ENCODE measurements around the gene GMPS.

Gene GMPS

DNA sequence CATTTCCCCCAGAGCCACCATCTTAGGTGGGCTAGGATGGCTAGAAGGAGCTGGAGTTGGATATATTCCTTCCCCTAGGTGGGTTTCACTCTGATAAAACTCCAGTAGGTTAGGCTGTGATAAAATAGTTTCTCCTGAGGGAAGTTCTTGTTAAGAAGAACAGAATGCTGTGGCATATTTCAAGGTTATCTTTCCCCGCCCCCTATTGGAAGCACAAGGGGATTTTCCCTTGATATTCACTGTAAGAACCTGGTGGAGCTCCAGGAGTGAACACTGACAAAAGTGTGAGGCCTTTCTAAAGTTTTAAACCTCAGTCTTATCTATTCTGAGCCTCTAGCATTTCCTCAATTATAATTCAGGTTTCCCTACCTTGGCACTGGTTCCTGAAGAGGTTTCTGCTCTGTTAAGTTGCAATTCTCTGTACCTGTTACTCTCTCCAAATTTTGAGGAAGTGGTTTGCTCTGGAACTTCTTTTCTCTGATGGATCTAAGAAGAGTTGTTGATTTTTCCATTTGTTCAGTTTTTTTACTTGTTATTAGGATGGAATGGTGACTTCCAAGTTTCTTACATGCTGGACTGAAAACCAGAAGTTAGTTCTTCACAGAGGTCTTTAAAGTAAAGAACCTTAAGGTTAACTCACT is 113.5 kb downstream of the GMPS start:
- no peak overlapping the region for H3K4me3 ChIP-seq (replicated peaks; ENCODE audit: low read depth, low read length)
- no peaks in the 10 kb centered on the region for H3K27me3 ChIP-seq (replicated peaks; ENCODE audit: control insufficient read depth, insufficient read depth, low read length)
- DNase-seq (ENCODE audit: extremely low read depth, insufficient read length), result no peak
- TF ChIP-seq, protein P1, sequence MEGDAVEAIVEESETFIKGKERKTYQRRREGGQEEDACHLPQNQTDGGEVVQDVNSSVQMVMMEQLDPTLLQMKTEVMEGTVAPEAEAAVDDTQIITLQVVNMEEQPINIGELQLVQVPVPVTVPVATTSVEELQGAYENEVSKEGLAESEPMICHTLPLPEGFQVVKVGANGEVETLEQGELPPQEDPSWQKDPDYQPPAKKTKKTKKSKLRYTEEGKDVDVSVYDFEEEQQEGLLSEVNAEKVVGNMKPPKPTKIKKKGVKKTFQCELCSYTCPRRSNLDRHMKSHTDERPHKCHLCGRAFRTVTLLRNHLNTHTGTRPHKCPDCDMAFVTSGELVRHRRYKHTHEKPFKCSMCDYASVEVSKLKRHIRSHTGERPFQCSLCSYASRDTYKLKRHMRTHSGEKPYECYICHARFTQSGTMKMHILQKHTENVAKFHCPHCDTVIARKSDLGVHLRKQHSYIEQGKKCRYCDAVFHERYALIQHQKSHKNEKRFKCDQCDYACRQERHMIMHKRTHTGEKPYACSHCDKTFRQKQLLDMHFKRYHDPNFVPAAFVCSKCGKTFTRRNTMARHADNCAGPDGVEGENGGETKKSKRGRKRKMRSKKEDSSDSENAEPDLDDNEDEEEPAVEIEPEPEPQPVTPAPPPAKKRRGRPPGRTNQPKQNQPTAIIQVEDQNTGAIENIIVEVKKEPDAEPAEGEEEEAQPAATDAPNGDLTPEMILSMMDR (IDR thresholded peaks at IDR 0.05; ENCODE audit: insufficient read depth, low read length, poor library complexity, severe bottlenecking), result no peak
- no peaks in the 10 kb centered on the region for H3K36me3 ChIP-seq (ENCODE audit: control insufficient read depth, insufficient read depth, low read length)

DNA sequence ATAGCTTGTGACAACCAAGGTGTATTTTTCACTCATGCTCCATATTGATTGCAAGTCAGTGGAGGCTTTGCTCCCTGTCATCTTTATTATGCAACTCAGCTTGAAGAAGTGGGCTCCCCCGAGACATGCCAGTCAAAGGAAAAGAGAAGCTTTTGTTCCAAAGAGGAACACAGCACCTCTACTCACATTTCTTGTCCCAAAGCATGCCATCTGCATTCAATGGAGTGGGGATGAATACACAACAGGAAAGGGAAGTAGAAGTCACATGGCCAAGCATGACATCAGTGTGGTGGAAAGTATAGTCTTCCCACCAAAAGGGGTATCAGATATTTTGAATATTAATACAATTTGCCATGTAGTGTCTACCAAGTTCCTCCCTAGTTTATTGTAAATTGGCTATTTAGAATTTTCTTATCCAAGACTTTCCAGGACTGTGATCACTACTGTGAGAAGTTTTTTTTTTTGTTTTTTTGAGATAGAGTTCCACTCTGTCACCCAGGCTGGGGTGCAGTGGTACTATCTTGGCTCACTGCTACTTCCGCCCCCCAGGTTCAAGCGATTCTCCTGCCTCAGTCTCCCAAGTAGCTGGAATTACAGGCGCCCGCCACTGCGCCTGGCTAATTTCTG is 114.5 kb downstream of the GMPS start:
- no peak for DNase-seq (ENCODE audit: extremely low read depth, insufficient read length)
- Histone ChIP-seq H3K4me3 (replicated peaks; ENCODE audit: low read depth, low read length) (no peak overlapping the region), H3K36me3 (ENCODE audit: control insufficient read depth, insufficient read depth, low read length) (no peaks in the 10 kb centered on the region), H3K27me3 (replicated peaks; ENCODE audit: control insufficient read depth, insufficient read depth, low read length) (no peaks in the 10 kb centered on the region)
- TF ChIP-seq, protein P1 (IDR thresholded peaks at IDR 0.05; ENCODE audit: insufficient read depth, low read length, poor library complexity, severe bottlenecking), result no peak

DNA sequence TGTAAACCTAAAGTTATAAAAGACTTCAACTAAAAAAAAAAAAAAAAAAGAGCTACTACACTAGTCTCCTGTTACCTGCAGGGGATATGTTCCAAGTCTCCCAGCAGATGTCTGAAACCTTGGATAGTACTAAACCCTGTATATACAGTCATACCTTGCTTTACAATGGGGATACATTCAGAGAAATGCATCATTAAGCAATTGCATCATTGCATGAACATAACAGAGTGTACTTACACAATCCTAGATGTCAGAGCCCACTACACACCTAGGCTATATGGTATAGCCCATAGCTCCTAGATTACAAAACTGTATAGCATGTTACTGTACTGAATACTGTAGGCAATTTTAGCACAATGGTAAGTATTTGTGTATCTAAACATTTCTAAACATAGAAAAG is 119.1 kb downstream of the GMPS start:
- no peak overlapping the region for H3K4me3 ChIP-seq (replicated peaks; ENCODE audit: low read depth, low read length)
- no peaks in the 10 kb centered on the region for H3K36me3 ChIP-seq (ENCODE audit: control insufficient read depth, insufficient read depth, low read length)
- TF ChIP-seq, protein P1 (IDR thresholded peaks at IDR 0.05; ENCODE audit: insufficient read depth, low read length, poor library complexity, severe bottlenecking), result no peak
- DNase-seq (ENCODE audit: extremely low read depth, insufficient read length), result no peak
- H3K27me3 ChIP-seq (replicated peaks; ENCODE audit: control insufficient read depth, insufficient read depth, low read length), result no peaks in the 10 kb centered on the region

DNA sequence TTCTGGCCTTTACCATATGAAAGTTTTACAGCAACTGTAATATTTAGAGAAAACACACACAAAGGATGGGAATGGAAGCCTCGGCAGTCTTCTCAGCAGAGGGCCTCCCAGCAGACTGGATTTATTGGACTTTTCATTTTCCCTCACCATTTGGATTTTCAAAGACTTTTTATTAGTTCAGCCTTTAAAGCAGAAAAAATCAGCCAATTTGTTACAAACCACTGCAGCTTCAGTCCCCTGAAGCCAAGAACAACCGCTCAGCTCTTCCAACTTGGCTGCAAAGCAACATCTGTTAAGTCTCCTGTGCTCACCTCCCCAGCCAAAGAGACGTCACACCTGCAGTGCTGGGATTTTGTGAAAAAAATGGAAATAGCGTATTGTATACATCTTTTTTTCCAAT is 120.8 kb downstream of the GMPS start:
- H3K4me3 ChIP-seq (replicated peaks; ENCODE audit: low read depth, low read length), result no peak overlapping the region
- H3K36me3 ChIP-seq (ENCODE audit: control insufficient read depth, insufficient read depth, low read length), result no peaks in the 10 kb centered on the region
- DNase-seq (ENCODE audit: extremely low read depth, insufficient read length), result no peak
- no peaks in the 10 kb centered on the region for H3K27me3 ChIP-seq (replicated peaks; ENCODE audit: control insufficient read depth, insufficient read depth, low read length)
- TF ChIP-seq, protein P1 (IDR thresholded peaks at IDR 0.05; ENCODE audit: insufficient read depth, low read length, poor library complexity, severe bottlenecking), result no peak

DNA sequence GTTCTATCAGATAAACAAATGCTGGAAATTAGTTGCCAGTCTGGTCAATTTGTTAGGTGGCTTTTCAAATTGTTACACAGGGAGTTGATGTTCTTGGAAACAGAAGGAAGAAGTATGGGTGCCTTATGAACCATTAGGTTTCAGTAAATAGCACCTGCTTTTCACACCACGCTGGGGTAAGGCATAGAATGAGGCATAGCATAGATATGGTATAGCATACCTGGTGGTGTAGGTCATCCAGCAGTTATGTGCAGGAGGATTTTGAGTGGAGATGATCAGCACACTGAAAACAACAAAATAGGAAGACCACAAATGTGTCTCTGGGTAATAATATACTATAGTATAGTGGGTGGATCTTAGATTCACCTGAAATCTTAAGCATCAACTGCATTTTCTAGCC is 121.4 kb downstream of the GMPS start:
- Histone ChIP-seq H3K27me3 (replicated peaks; ENCODE audit: control insufficient read depth, insufficient read depth, low read length) (no peaks in the 10 kb centered on the region), H3K36me3 (ENCODE audit: control insufficient read depth, insufficient read depth, low read length) (no peaks in the 10 kb centered on the region), H3K4me3 (replicated peaks; ENCODE audit: low read depth, low read length) (no peak overlapping the region)
- DNase-seq (ENCODE audit: extremely low read depth, insufficient read length), result no peak
- TF ChIP-seq, protein P1 (IDR thresholded peaks at IDR 0.05; ENCODE audit: insufficient read depth, low read length, poor library complexity, severe bottlenecking), result no peak
